Peyer's patch (tissue), 4 donors: Measurements from ENCODE around the gene RAMAC. TPM values are rescaled to one million over a fixed set of nuclear protein-coding genes. Genes with fewer than 3 reads are reported as not detected.

ENCODE experiments used
- DNase-seq, 3 donors: peaks; one replicate each; pipeline ENCODE4 v3.0.0-alpha.2; 2017 to 2019
- H3K27ac ChIP-seq, 4 donors: fragments of 200-600 bp; sonication (generic); one replicate each; pipeline ENCODE4 v1.5.1; 2016 to 2019
- H3K27me3 ChIP-seq, 2 donors: fragments of 200-600 bp; sonication (generic); one replicate each; pipeline ENCODE4 v1.5.1; 2019
- H3K36me3 ChIP-seq, 3 donors: fragments of 200-600 bp; sonication (generic); one replicate each; pipeline ENCODE4 v1.5.1; 2016 to 2019
- H3K4me1 ChIP-seq, 4 donors: fragments of 200-600 bp; sonication (generic); one replicate each; pipeline ENCODE4 v1.5.1; 2016 to 2019
- H3K4me3 ChIP-seq, 4 donors: fragments of 200-600 bp; sonication (generic); 1 replicate in 3 of 4; 2 replicates in 1 of 4; pipeline ENCODE4 v1.5.1; 2016 to 2019; ENCODE audit warnings: mild to moderate bottlenecking in 1 of 4
- H3K9me3 ChIP-seq, 4 donors: fragments of 200-600 bp; sonication (generic); one replicate each; pipeline ENCODE4 v1.5.1; 2016 to 2019; ENCODE audit warnings: mild to moderate bottlenecking in 1 of 4
- POLR2A ChIP-seq, 2 donors: fragments of 450-650 bp; IDR thresholded peaks; one replicate each; pipeline ENCODE4 v1.5.1; 2017; ENCODE audit warnings: antibody characterized with exemption in 2 of 2, mild to moderate bottlenecking in 2 of 2, moderate library complexity in 2 of 2
- total RNA-seq, 4 donors: library from RNA; depleted of rRNA; stranded (reverse); fragments of >200 nt; gene quantifications; one replicate each; pipeline ENCODE4 v1.1.0, GENCODE V29; 2016
- TF ChIP-seq, protein P1 (sequence below), 6 experiments: fragments of 450-650 bp in 4 of 6; fragments of 200-600 bp in 2 of 6; sonication (generic) in 1 of 6; IDR thresholded peaks; one replicate each; pipeline ENCODE4 v1.5.1; 2017 to 2019; ENCODE audit warnings: antibody characterized with exemption in 6 of 6, mild to moderate bottlenecking in 3 of 6, moderate library complexity in 1 of 6

RAMAC gene
- total RNA-seq, 4 donors from 2014 or later = 4.5 to 13.0 (median 10.9) TPM

DNA sequence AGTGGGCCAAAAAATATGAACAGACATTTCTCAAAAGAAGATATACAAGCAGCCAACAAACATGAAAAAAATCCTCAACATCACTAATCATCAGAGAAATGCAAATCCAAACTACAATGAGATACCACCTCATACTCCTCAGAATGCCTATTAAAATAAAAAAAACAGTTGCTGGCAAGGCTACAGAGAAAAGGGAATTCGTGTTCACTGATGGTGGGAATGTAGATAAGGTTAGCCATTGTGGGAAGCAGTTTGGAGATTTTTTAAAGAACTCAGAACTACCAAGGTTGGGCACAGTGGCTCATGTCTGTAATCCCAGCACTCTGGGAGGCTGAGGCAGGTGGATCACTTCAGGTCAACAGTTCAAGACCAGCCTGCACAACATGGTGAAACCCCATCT is 53.2 kb downstream of the RAMAC start:
- no peak overlapping the region for H3K27ac ChIP-seq
- no peak for DNase-seq
- H3K36me3 ChIP-seq = peaks cover 0 to 42% (median 0%) of the 10 kb centered on the region in 3 donors
- TF ChIP-seq, protein P1, sequence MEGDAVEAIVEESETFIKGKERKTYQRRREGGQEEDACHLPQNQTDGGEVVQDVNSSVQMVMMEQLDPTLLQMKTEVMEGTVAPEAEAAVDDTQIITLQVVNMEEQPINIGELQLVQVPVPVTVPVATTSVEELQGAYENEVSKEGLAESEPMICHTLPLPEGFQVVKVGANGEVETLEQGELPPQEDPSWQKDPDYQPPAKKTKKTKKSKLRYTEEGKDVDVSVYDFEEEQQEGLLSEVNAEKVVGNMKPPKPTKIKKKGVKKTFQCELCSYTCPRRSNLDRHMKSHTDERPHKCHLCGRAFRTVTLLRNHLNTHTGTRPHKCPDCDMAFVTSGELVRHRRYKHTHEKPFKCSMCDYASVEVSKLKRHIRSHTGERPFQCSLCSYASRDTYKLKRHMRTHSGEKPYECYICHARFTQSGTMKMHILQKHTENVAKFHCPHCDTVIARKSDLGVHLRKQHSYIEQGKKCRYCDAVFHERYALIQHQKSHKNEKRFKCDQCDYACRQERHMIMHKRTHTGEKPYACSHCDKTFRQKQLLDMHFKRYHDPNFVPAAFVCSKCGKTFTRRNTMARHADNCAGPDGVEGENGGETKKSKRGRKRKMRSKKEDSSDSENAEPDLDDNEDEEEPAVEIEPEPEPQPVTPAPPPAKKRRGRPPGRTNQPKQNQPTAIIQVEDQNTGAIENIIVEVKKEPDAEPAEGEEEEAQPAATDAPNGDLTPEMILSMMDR (IDR thresholded peaks at IDR 0.05) = no peak
- no peak for TF ChIP-seq POLR2A (IDR thresholded peaks at IDR 0.05)
- H3K4me3 ChIP-seq = no peak overlapping the region
- H3K27me3 ChIP-seq = no peaks in the 10 kb centered on the region
- H3K4me1 ChIP-seq = no peaks in the 10 kb centered on the region
- no peaks in the 10 kb centered on the region for H3K9me3 ChIP-seq

Other genes starting within 250 kb of the RAMAC start
- not detected for gene FSD2, start 180.1 kb upstream of the RAMAC start, total RNA-seq
- gene WHAMM, start 176.6 kb upstream of the RAMAC start, total RNA-seq = 10 to 100 TPM in 3 of 4 donors, 1 to 10 TPM in 1; 8.6 to 16.0 (median 13.2) TPM
- 1 to 10 TPM; 2.2 to 4.3 (median 3.3) TPM for gene HOMER2, start 33.5 kb upstream of the RAMAC start, total RNA-seq
- gene C15orf40, start 25.4 kb downstream of the RAMAC start, total RNA-seq = 10 to 100 TPM; 10.7 to 33.8 (median 19.9) TPM
- gene BTBD1, start 81.0 kb downstream of the RAMAC start, total RNA-seq = 10 to 100 TPM; 58.7 to 74.6 (median 68.9) TPM
- gene TM6SF1, start 121.4 kb downstream of the RAMAC start, total RNA-seq = 1 to 10 TPM in 2 of 4 donors, not detected in 2; 3.3 to 3.5 TPM
- gene HDGFL3, start 221.6 kb downstream of the RAMAC start, total RNA-seq = 10 to 100 TPM in 3 of 4 donors, 1 to 10 TPM in 1; 4.0 to 23.1 (median 14.2) TPM